HG03039 (cell line): ENCODE results near the gene IHH.

Experiments used
- ATAC-seq: cut with Tn5 transposase; IDR thresholded peaks from one replicate; pipeline ENCODE4 v1.9.1; 2021; ENCODE audit warnings: mild to moderate bottlenecking, moderate library complexity; ENCODE audit not compliant: unreplicated experiment

IHH gene

GRCh38 chr2:219021591-219021990, 39.1 kb downstream of the IHH start:
- no peak for ATAC-seq

- ATAC-seq = no peak
Measured at GRCh38 chr2:219020604-219021365, 39.9 kb downstream of the IHH start.

DNA sequence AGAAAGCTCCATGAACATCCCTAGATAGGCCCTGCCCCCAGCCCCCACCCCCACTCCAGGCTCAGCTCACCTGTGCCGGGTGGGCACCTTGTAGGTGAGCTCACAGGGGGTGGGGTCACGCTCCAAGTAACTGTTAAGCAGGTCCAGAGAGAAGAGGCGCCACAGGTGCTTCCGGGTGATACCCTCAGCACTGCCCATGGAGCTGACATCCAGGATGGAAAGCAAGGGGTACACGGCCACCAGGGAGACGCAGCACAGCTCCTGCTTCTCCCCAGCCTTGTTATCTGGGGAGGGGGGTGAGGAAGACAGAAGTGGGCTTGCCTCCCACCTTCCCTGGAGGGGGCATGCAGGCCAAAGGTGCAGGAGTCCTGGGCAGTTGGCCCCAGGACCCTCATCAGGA, 41.3 kb downstream of the IHH start:
- ATAC-seq = no peak

DNA sequence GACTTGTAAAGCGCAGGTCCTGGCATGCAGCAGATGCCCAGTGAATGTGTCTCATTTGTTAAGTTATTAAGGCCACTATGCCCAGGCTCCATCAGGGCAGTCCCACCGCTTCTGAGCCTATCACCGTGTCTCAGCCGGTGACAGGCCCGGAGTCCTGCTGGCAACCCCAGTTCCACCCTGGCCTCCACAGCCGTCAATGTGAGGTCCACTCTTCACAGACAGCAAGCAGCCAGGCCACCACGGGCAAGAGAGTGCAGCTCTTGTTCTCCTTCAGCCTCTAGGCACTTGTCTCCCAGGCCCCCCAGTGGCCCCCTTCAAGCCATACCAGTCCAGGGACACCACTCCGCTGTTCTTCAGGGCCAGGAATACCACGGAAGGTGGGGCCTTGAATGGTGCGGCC, 42.0 kb downstream of the IHH start:
- ATAC-seq = no peak

GRCh38 chr2:219018286-219018685, 42.4 kb downstream of the IHH start:
- ATAC-seq = no peak

- ATAC-seq = no peak
Measured at GRCh38 chr2:219017201-219017931, 43.4 kb downstream of the IHH start.

GRCh38 chr2:219016721-219017120, 44.0 kb downstream of the IHH start:
- ATAC-seq = no peak

- no peak for ATAC-seq
Measured at GRCh38 chr2:219010873-219011272, 49.8 kb downstream of the IHH start.

- no peak for ATAC-seq
Measured at GRCh38 chr2:219010162-219010756, 50.5 kb downstream of the IHH start.

- no peak for ATAC-seq
Measured at GRCh38 chr2:219009294-219009693, 51.4 kb downstream of the IHH start.
